HCT116 (cell line): ENCODE measurements around the gene ALK. TPM values are rescaled to one million over a fixed set of nuclear protein-coding genes. Genes with fewer than 3 reads are reported as not detected.

Source experiments
- ATAC-seq: fragments of 200-7000 bp; cut with Tn5 transposase; 2 replicates; pipeline ENCODE4 v1.9.1; 2020; ENCODE audit warnings: mild to moderate bottlenecking, moderate library complexity
- BruUV-seq: library from RNA; stranded (reverse); fragments of 400-500 nt; replicated peaks from 2 replicates; lab custom pipeline; 2021; lab: Mats Ljungman, UMichigan
- CTCF ChIA-PET: fragments of 300-600 bp; sonication (Branson Sonifier 250); formaldehyde crosslinking; loops from one replicate; lab custom pipeline; 2021; ENCODE audit warnings: antibody characterized with exemption; lab: Charles Lee
- POLR2A ChIA-PET: fragments of 300-600, 350-600 bp; sonication (Branson Sonifier 250); formaldehyde crosslinking; loops from one replicate; lab custom pipeline; 2021; ENCODE audit warnings: antibody characterized with exemption; lab: Charles Lee
- RAD21 ChIA-PET, 2 experiments: fragments of 300-600 bp; sonication (Branson Sonifier 250); formaldehyde crosslinking; loops; one replicate each; lab custom pipeline; 2023; ENCODE audit warnings: low total read pairs in 2 of 2; ENCODE audit not compliant: uncharacterized antibody in 2 of 2, unreplicated experiment in 2 of 2, low non-redundant PET in 1 of 2; lab: Charles Lee
- DNase-seq: peaks from one replicate; pipeline ENCODE4 v3.0.0-alpha.2; 2010; ENCODE audit warnings: low read depth, low spot score
- H2AFZ ChIP-seq: fragments of 200-600 bp; shearing (Covaris generic), sonication (generic); 2 replicates; pipeline ENCODE4 v1.6.1; 2017; ENCODE audit warnings: low read depth, mixed run types, mixed read lengths, antibody characterized with exemption, low read length; ENCODE audit not compliant: poor library complexity, severe bottlenecking
- H3K27ac ChIP-seq: 2 replicates; pipeline ENCODE4 v1.5.1; 2012; ENCODE audit warnings: low read depth, low read length
- H3K27me3 ChIP-seq: fragments of 200-600 bp; sonication (generic); 2 replicates; pipeline ENCODE4 v1.6.1; 2016; ENCODE audit warnings: mixed run types, low read length, mixed read lengths; ENCODE audit not compliant: insufficient read depth
- H3K36me3 ChIP-seq, 2 experiments: fragments of 200-500 bp in 1 of 2; fragments of 200-600 bp in 1 of 2; sonication (Bioruptor generic) in 1 of 2; sonication (generic) in 1 of 2; 2 replicates each; pipeline versions ENCODE4 v1.5.1 to v1.6.1; 2014 to 2016; ENCODE audit warnings: low read length in 2 of 2, inconsistent platforms in 1 of 2, mixed read lengths in 1 of 2, mixed run types in 1 of 2; ENCODE audit not compliant: insufficient read depth in 2 of 2, control insufficient read depth in 1 of 2
- H3K4me1 ChIP-seq, 2 experiments: fragments of 200-600 bp in 1 of 2; sonication (generic) in 1 of 2; 2 replicates each; pipeline versions ENCODE4 v1.5.1 to v1.6.1; 2012 to 2017; ENCODE audit warnings: low read length in 2 of 2, inconsistent platforms in 1 of 2, mild to moderate bottlenecking in 1 of 2, mixed read lengths in 1 of 2, mixed run types in 1 of 2, moderate library complexity in 1 of 2; ENCODE audit not compliant: insufficient read depth in 2 of 2, control insufficient read depth in 1 of 2
- H3K4me2 ChIP-seq: fragments of 200-600 bp; sonication (generic); 2 replicates; pipeline ENCODE4 v1.6.1; 2017; ENCODE audit warnings: mixed run types, low read length, mixed read lengths
- H3K4me3 ChIP-seq, 2 experiments: fragments of 200-600 bp in 1 of 2; sonication (generic) in 1 of 2; replicated peaks in 1 of 2; 2 replicates each; pipeline ENCODE4 v1.5.1; 2011 to 2016; ENCODE audit warnings: low read length in 2 of 2, control low read depth in 1 of 2, low read depth in 1 of 2, mild to moderate bottlenecking in 1 of 2, mixed read lengths in 1 of 2, mixed run types in 1 of 2
- H3K79me2 ChIP-seq: fragments of 200-600 bp; sonication (generic); 2 replicates; pipeline ENCODE4 v1.6.1; 2017; ENCODE audit warnings: mild to moderate bottlenecking, mixed run types, low read length, moderate library complexity, mixed read lengths; ENCODE audit not compliant: insufficient read depth
- H3K9ac ChIP-seq: fragments of 200-600 bp; sonication (generic); 2 replicates; pipeline ENCODE4 v1.6.1; 2016; ENCODE audit warnings: low read length, mixed read lengths
- H3K9me2 ChIP-seq: fragments of 200-600 bp; sonication (generic), shearing (Covaris generic); 2 replicates; pipeline ENCODE4 v1.6.1; 2017; ENCODE audit warnings: mixed run types, mild to moderate bottlenecking, moderate library complexity; ENCODE audit not compliant: insufficient read depth
- H3K9me3 ChIP-seq, 2 experiments: fragments of 200-500 bp in 1 of 2; fragments of 200-600 bp in 1 of 2; sonication (Bioruptor generic) in 1 of 2; sonication (generic) in 1 of 2; 2 replicates each; pipeline ENCODE4 v1.6.1; 2014 to 2017; ENCODE audit warnings: low read length in 2 of 2, mixed read lengths in 2 of 2, inconsistent platforms in 1 of 2, low read depth in 1 of 2, mild to moderate bottlenecking in 1 of 2, mixed run types in 1 of 2, moderate library complexity in 1 of 2; ENCODE audit not compliant: control insufficient read depth in 1 of 2, insufficient read depth in 1 of 2
- H4K20me1 ChIP-seq: fragments of 200-600 bp; sonication (generic), shearing (Covaris generic); 2 replicates; pipeline ENCODE4 v1.6.1; 2017; ENCODE audit warnings: mixed run types, mild to moderate bottlenecking, moderate library complexity; ENCODE audit not compliant: insufficient read depth
- CBX3 ChIP-seq: IDR thresholded peaks from 2 replicates; pipeline ENCODE4 v1.6.1; 2012; ENCODE audit warnings: low read depth
- CEBPB ChIP-seq: IDR thresholded peaks from 2 replicates; pipeline ENCODE4 v1.6.1; 2012; ENCODE audit warnings: low read depth
- ELF1 ChIP-seq: IDR thresholded peaks from 2 replicates; pipeline ENCODE4 v1.6.1; 2012; ENCODE audit warnings: low read depth, borderline replicate concordance
- FOSL1 ChIP-seq: IDR thresholded peaks from 2 replicates; pipeline ENCODE4 v1.6.1; 2012; ENCODE audit warnings: low read depth
- JUND ChIP-seq: IDR thresholded peaks from 2 replicates; pipeline ENCODE4 v1.6.1; 2012
- POLR2A ChIP-seq: IDR thresholded peaks from 2 replicates; pipeline ENCODE4 v1.7.0; 2011; ENCODE audit warnings: borderline replicate concordance; ENCODE audit not compliant: insufficient read depth, insufficient read length; ENCODE audit errors: extremely low read depth
- RAD21 ChIP-seq: IDR thresholded peaks from 2 replicates; pipeline ENCODE4 v1.6.1; 2012; ENCODE audit warnings: low read depth, mild to moderate bottlenecking
- SIN3A ChIP-seq: IDR thresholded peaks from 2 replicates; pipeline ENCODE4 v1.6.1; 2012; ENCODE audit warnings: low read depth
- SP1 ChIP-seq: IDR thresholded peaks from 2 replicates; pipeline ENCODE4 v1.6.1; 2012; ENCODE audit warnings: low read depth
- TCF7L2 ChIP-seq: IDR thresholded peaks from 2 replicates; pipeline ENCODE4 v1.7.0; 2011; ENCODE audit warnings: borderline replicate concordance, inconsistent platforms; ENCODE audit not compliant: insufficient read depth, insufficient read length; ENCODE audit errors: extremely low read depth
- ZFX ChIP-seq: fragments of 450-650 bp; IDR thresholded peaks from 2 replicates; pipeline ENCODE4 v1.6.1; 2017
- ZNF274 ChIP-seq: fragments of 200-500 bp; sonication (Bioruptor generic); IDR thresholded peaks from 2 replicates; pipeline ENCODE4 v1.6.1; 2014; ENCODE audit warnings: mild to moderate bottlenecking, low read depth, low read length, inconsistent platforms
- intact Hi-C: fragments of 100-400 bp; cut with micrococcal nuclease; formaldehyde crosslinking; loops from 2 replicates; pipeline ENCODE4 v1.10.0; 2022
- total RNA-seq: library from RNA; stranded (reverse); gene quantifications from one replicate; pipeline ENCODE4 v1.2.1, GENCODE V29; 2021; ENCODE audit not compliant: unreplicated experiment
- TF ChIP-seq, protein P1 (sequence below): IDR thresholded peaks from 2 replicates; pipeline ENCODE4 v1.6.1; 2012; ENCODE audit warnings: low read depth
- TF ChIP-seq, protein P2 (sequence below): IDR thresholded peaks from 2 replicates; pipeline ENCODE4 v1.6.1; 2012
- TF ChIP-seq, protein P3 (sequence below), 3 experiments: fragments of 200-600 bp in 1 of 3; sonication (generic) in 1 of 3; IDR thresholded peaks in 2 of 3; conservative IDR thresholded peaks in 1 of 3; 2 replicates each; pipeline ENCODE4 v1.5.1; 2012 to 2017; ENCODE audit warnings: low read depth in 2 of 3, low read length in 2 of 3, antibody characterized with exemption in 1 of 3, borderline replicate concordance in 1 of 3, control low read depth in 1 of 3, mild to moderate bottlenecking in 1 of 3, mixed read lengths in 1 of 3, mixed run types in 1 of 3, moderate library complexity in 1 of 3; ENCODE audit not compliant: insufficient read depth in 1 of 3

The ALK gene
- total RNA-seq, 1 experiment from 2014 or later, result not detected

DNA sequence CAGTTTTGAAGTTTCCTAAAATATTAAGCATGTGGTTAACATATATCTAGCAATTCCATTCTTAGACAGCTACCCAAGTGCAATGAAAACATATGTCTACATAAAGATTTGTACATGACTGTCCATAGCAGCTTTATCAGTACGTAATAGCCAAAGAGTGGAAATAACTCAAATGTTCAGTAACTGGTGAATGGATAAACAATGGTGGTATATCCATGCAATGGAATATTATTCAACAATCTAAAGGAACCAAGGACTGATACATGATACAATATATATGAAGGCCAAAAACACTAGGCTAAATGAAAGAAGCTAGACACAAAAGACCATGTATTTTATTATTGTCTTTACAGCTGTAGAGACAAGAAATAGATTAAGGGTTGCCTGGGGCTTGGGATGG, 361.4 kb downstream of the ALK start (continued):
- TF ChIP-seq, protein P1, sequence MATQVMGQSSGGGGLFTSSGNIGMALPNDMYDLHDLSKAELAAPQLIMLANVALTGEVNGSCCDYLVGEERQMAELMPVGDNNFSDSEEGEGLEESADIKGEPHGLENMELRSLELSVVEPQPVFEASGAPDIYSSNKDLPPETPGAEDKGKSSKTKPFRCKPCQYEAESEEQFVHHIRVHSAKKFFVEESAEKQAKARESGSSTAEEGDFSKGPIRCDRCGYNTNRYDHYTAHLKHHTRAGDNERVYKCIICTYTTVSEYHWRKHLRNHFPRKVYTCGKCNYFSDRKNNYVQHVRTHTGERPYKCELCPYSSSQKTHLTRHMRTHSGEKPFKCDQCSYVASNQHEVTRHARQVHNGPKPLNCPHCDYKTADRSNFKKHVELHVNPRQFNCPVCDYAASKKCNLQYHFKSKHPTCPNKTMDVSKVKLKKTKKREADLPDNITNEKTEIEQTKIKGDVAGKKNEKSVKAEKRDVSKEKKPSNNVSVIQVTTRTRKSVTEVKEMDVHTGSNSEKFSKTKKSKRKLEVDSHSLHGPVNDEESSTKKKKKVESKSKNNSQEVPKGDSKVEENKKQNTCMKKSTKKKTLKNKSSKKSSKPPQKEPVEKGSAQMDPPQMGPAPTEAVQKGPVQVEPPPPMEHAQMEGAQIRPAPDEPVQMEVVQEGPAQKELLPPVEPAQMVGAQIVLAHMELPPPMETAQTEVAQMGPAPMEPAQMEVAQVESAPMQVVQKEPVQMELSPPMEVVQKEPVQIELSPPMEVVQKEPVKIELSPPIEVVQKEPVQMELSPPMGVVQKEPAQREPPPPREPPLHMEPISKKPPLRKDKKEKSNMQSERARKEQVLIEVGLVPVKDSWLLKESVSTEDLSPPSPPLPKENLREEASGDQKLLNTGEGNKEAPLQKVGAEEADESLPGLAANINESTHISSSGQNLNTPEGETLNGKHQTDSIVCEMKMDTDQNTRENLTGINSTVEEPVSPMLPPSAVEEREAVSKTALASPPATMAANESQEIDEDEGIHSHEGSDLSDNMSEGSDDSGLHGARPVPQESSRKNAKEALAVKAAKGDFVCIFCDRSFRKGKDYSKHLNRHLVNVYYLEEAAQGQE, result no peak
- TF ChIP-seq, protein P2, sequence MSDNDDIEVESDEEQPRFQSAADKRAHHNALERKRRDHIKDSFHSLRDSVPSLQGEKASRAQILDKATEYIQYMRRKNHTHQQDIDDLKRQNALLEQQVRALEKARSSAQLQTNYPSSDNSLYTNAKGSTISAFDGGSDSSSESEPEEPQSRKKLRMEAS, result no peak
- no peak for TF ChIP-seq ELF1
- no peak for TF ChIP-seq TCF7L2
- TF ChIP-seq CEBPB, result no peak
- TF ChIP-seq, protein P3, sequence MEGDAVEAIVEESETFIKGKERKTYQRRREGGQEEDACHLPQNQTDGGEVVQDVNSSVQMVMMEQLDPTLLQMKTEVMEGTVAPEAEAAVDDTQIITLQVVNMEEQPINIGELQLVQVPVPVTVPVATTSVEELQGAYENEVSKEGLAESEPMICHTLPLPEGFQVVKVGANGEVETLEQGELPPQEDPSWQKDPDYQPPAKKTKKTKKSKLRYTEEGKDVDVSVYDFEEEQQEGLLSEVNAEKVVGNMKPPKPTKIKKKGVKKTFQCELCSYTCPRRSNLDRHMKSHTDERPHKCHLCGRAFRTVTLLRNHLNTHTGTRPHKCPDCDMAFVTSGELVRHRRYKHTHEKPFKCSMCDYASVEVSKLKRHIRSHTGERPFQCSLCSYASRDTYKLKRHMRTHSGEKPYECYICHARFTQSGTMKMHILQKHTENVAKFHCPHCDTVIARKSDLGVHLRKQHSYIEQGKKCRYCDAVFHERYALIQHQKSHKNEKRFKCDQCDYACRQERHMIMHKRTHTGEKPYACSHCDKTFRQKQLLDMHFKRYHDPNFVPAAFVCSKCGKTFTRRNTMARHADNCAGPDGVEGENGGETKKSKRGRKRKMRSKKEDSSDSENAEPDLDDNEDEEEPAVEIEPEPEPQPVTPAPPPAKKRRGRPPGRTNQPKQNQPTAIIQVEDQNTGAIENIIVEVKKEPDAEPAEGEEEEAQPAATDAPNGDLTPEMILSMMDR (IDR thresholded peaks at IDR 0.05 in 2 of 3, conservative IDR thresholded peaks at IDR 0.05 in 1 of 3; ENCODE audit: borderline replicate concordance in 1 of 3, insufficient read depth in 1 of 3, low read depth in 2 of 3, low read length in 2 of 3), result no peak
- no peak for TF ChIP-seq ZFX
- TF ChIP-seq RAD21, result no peak
- no peak for TF ChIP-seq FOSL1

DNA sequence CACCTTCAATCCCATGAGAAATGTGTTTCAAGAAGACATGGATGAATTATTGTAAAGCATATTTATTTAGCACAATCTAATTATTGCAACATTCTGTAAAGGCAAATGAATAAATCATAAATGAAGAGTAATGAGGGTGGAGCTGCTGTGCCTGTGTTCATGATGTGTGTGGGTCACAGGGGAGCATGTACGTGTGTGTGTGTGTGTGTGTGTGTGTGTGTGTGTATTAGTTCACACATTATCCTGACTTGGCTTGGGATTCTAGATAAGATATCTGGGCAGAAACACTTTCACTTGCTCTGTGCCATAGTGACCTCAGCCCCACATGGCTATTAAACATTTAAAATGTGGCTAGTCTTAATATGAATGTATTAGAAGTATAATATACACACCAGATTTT, 361.8 kb downstream of the ALK start:
- Histone ChIP-seq H3K9ac (no peak overlapping the region), H2AFZ (no peak overlapping the region), H3K9me2 (no peaks in the 10 kb centered on the region), H3K4me2 (no peak overlapping the region), H3K79me2 (no peaks in the 10 kb centered on the region), H3K36me3 (no peaks in the 10 kb centered on the region), H3K27ac (no peak overlapping the region), H3K4me3 (no peak overlapping the region), H4K20me1 (no peaks in the 10 kb centered on the region), H3K9me3 (no peaks in the 10 kb centered on the region), H3K27me3 (peaks cover 22% of the 10 kb centered on the region), H3K4me1 (no peaks in the 10 kb centered on the region)
- TF ChIP-seq, protein P2, result no peak
- TF ChIP-seq CBX3 (no peak), TCF7L2 (no peak), FOSL1 (no peak), JUND (no peak), ZFX (no peak), POLR2A (no peak), ZNF274 (no peak), SIN3A (no peak), SP1 (no peak), ELF1 (no peak)
- ChIA-PET CTCF (no interaction called here), RAD21 (no interaction called here), POLR2A (no interaction called here)
- DNase-seq (no peak), ATAC-seq (no peak)
- BruUV-seq, result no TSS peak
- intact Hi-C loops, result no loop called here
